Neural progenitor cell (in vitro differentiated cells): ENCODE results near the gene ERO1B.

ENCODE experiments used
- EZH2 ChIP-seq: fragments of 200-600 bp; sonication (generic); IDR thresholded peaks from 2 replicates; pipeline ENCODE4 v1.6.1; 2017; ENCODE audit warnings: antibody characterized with exemption, mild to moderate bottlenecking, moderate library complexity
- TF ChIP-seq, protein P1 (sequence below): fragments of 200-600 bp; sonication (generic); IDR thresholded peaks from 2 replicates; pipeline ENCODE4 v1.5.1; 2017; ENCODE audit warnings: antibody characterized with exemption, mild to moderate bottlenecking

DNA sequence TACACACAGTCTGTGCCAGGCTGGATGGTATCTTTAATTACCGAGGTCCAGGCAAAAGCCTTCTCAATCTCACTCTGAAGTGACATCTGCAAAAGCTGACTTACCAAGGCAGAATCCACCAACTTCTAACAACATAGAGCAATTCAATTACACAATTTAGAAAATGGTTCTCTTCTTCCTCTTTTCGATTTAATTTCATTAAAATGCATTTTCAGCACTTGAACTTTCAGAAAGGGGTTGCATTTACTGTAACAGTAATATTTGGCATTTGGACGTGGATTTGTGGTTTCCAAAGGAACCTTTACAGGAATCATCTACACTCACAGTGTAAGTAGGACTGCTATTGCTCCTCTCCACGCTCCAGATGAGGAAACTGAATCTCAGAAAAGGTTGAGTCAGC is 53.3 kb downstream of the ERO1B start:
- TF ChIP-seq EZH2, result no peak
- TF ChIP-seq, protein P1, sequence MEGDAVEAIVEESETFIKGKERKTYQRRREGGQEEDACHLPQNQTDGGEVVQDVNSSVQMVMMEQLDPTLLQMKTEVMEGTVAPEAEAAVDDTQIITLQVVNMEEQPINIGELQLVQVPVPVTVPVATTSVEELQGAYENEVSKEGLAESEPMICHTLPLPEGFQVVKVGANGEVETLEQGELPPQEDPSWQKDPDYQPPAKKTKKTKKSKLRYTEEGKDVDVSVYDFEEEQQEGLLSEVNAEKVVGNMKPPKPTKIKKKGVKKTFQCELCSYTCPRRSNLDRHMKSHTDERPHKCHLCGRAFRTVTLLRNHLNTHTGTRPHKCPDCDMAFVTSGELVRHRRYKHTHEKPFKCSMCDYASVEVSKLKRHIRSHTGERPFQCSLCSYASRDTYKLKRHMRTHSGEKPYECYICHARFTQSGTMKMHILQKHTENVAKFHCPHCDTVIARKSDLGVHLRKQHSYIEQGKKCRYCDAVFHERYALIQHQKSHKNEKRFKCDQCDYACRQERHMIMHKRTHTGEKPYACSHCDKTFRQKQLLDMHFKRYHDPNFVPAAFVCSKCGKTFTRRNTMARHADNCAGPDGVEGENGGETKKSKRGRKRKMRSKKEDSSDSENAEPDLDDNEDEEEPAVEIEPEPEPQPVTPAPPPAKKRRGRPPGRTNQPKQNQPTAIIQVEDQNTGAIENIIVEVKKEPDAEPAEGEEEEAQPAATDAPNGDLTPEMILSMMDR, result no peak
